HG03066 (cell line): ENCODE data around the gene ARF6.
"Not testable (repeated sequence)": the region's sequence is repeated elsewhere in the genome, so short reads cannot be mapped to it uniquely, and the experiment has no call there.

ENCODE experiments used
- ATAC-seq: cut with Tn5 transposase; IDR thresholded peaks from one replicate; pipeline ENCODE4 v1.9.1; 2021; ENCODE audit warnings: low read depth; ENCODE audit not compliant: unreplicated experiment

Gene ARF6

GRCh38 chr14:49902679-49903246 lies 9.9 kb downstream of the ARF6 start:
- not testable (repeated sequence) for ATAC-seq

DNA sequence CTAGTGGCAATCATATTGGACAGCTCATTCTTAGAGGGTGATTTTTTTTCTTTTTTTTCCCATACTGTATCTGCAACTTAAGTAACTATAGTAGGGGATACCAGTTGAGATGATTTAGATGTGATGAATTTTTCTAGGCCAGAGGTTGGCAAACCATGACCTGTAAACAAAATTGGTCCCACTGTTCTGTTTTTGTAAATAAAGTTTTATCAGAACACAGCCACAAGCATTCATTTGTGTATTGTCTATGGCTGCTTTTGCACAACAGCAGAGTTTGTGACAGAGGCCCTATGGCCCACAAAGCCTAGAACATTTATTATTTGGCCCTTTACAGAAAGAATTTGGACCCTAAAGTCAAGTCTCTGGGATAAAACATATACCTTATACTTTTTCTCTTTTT lies 11.4 kb downstream of the ARF6 start:
- no peak for ATAC-seq

- no peak for ATAC-seq
Measured at GRCh38 chr14:49905989-49906388, 13.1 kb downstream of the ARF6 start.

DNA sequence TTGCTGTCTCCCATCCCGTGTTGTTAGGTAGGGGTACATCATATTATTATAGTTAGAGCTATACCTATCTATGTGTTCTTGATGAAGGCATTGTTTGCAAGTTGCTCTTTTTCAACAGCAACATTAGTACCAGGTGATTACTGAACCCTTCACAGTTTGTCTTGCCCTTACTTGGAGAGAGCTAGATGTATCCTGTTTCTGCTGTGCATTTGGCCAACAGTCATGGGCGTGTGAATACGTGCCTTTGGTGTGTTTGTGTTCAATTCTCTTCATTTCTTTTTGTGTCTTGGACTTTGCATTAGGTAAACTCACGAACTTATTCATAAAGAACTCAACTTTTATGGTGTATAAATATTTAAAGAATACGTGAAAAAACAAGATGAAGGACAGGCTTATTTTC lies 14.3 kb downstream of the ARF6 start:
- ATAC-seq: no peak

- no peak for ATAC-seq
Measured at GRCh38 chr14:49908433-49908782, 15.5 kb downstream of the ARF6 start.

DNA sequence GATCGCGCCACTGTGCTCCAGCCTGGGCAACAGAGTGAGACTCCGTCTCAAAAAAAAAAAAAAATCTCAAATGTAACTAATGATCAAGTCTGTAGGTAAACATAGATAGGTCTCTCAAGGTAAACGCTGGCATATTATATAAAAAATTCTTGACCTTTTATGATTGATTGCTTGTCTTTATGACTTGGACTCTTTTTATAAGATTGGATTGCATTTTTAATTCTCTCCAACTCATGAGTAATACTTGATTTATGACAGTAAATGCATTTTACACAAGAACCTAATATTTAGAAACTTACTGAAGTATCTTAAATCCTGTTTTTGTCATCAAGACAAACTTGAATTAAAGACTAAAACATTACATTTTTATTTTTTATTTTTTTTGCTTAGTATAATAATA lies 16.1 kb downstream of the ARF6 start:
- no peak for ATAC-seq

DNA sequence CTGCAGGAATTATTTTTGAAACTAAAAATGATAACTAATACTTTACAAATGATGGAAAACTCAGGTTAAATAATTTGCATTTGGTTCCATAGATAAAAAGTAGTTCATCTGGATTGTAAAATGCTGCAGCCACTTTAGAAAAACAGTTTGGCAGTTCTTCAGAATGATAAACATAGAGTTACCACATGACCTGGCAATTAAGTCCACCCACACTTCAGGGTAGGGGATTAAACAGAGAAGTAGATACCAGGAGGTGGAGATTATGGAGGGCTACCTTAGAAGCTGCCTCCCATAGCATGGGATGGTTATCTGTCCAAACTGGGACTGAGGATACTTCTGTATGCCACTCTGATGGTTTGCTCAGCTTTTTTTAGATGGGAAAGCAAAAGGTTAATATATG lies 22.2 kb downstream of the ARF6 start:
- no peak for ATAC-seq

- no peak for ATAC-seq
Measured at GRCh38 chr14:49918706-49919105, 25.8 kb downstream of the ARF6 start.

DNA sequence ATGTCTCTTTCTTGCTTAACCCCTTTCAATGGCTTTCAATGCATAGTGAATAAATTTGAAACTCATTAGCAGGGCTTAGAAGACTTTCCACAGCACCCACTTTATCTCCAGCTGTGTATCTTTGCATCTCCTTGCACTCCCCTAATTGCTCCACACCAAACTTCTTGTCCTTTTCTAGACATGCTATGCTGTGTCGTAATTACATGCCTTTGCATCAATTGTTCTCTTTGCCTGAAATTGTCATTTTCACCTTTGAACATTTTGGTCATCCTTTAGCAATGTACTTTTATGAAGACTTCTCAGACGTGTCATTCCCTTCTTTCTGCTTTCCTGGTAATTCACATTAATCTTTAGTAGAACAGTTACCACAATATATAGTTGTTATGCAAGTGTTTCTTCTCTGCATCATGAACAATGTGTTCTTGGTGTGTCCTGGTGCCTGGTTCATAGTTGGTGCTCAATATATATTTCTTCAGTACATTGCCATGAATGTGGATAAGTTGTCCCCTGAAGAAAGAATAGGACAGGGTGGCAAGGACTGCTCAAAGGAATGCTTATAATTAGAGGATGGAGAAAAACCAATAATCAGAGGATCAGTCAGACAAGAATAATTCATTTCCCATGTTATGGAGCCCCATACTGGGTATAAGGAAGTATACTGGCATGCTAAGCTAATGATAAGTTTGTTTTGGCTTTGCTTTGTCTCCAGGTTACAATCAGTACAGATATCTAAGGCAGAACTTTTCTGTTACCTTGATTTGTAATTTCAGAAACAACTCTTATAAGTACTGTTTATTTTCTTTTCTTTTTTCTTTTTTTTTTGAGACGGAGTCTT lies 27.2 kb downstream of the ARF6 start:
- no peak for ATAC-seq

- ATAC-seq: no peak
Measured at GRCh38 chr14:49920935-49921334, 28.1 kb downstream of the ARF6 start.

GRCh38 chr14:49921401-49921800 lies 28.5 kb downstream of the ARF6 start:
- ATAC-seq: no peak

- ATAC-seq: no peak
Measured at GRCh38 chr14:49923442-49923841, 30.6 kb downstream of the ARF6 start.

DNA sequence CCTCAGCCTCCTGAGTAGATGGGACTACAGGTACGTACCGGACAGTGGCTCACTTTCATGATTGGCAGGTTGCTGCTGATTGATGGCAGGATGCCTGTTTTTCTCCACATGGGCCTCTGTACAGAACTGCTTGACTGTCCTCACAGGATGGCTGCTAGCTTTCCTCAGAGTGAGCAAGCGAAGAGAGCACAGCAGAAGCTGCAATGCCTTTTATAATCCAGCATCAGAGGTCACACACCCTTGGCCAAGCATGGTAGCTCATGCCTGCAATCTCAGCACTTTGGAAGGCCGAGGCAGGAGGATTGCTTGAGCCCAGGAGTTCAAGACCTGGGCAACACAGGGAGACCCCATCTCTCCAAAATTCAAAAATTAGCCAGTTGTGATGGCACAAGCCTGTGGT lies 31.0 kb downstream of the ARF6 start:
- no peak for ATAC-seq

- no peak for ATAC-seq
Measured at GRCh38 chr14:49924852-49925251, 32.0 kb downstream of the ARF6 start.

GRCh38 chr14:49926803-49927202 lies 33.9 kb downstream of the ARF6 start:
- ATAC-seq: no peak

DNA sequence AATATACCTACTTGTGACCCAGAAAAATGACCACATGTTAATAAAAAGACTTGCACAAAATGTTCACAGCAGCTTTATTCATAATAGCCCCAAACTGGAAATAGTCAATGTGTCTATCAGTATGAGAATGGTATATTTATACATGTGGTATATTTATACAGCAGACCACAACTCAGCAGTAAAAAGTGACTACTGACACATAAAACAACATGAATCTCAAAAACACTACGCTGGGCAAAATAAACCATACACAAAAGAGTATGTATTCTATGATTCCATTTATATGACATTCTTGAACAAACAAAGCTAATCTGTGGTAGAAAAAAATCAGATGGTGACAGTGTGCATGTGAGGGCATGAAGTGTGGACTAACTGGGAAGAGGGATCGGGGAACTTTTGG lies 35.1 kb downstream of the ARF6 start:
- no peak for ATAC-seq

DNA sequence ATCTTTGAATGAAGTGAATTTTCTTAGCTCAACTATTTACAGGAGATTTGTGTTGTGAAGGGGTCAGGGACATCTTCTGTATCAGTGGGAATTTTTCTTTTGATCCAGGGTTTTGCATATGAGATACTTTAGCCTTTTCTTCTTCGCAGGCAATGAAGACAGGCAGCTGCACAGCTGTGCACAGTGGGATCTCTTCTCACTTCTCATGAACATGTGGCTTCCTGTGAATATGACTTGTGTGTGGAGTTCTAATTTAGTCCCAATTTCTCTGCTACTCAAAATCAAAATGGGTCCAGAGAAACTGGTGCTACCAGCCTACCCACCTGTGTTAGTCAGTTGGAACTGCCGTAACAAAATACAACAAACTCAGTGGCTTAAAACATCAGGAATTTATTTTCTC lies 37.8 kb downstream of the ARF6 start:
- ATAC-seq: no peak

- no peak for ATAC-seq
Measured at GRCh38 chr14:49931523-49931922, 38.6 kb downstream of the ARF6 start.

- ATAC-seq: no peak
Measured at GRCh38 chr14:49933128-49933527, 40.2 kb downstream of the ARF6 start.

GRCh38 chr14:49933704-49934103 lies 40.8 kb downstream of the ARF6 start:
- ATAC-seq: no peak

DNA sequence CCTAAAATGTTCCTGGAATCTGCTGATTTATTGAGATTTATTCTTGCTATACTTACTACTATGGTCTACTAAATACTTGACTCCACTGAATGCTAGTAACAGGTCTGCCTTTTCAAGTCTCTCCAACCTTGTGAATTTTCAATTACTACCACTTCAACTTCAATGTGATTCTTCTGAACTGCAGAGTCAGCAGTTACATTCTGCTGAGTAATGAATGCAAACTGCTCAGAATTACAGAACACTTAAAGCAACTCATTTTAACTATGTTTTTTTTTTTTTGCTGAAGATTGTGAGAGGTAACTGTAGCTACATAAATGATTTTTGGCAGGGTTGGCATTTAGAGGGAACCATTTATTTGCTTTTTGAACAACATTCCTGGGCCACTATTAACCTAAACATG lies 41.8 kb downstream of the ARF6 start:
- ATAC-seq: no peak

DNA sequence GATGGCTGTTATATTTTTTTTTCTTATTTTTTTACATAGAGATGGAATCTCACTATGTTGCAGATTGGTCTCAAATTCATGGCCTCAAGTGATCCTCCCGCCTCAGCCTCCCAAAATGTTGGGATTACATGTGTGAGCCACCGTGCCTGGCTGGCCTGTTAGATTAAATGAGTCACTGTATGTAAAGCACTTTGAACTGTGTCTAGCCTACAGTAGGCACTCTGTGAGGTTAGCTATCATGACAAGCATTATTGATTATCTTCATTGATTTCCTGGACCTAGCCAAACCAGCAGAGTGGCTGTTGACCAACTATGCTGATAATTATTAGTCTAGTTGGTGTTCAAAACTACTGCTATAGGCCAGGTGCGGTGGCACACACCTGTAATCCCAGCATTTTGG lies 42.6 kb downstream of the ARF6 start:
- ATAC-seq: no peak
